ENCODE measurements around the gene ARL6IP1. TPM values are rescaled to one million over a fixed set of nuclear protein-coding genes. Genes with fewer than 3 reads are reported as not detected.

The ARL6IP1 gene
- total RNA-seq, 4 donors from 2014 or later = 178 to 278 (median 227) TPM

Other genes starting within 250 kb of the ARL6IP1 start
- 100 to 1,000 TPM in 1 of 4 donors, 10 to 100 TPM in 3; 63.2 to 108 (median 77.4) TPM for gene NOMO2, start 239.5 kb downstream of the ARL6IP1 start, total RNA-seq
- 1,000 to 10,000 TPM; 1,414 to 3,144 (median 2,267) TPM for gene RPS15A, start 11.2 kb downstream of the ARL6IP1 start, total RNA-seq
- 100 to 1,000 TPM; 106 to 156 (median 125) TPM for gene SMG1, start 124.9 kb upstream of the ARL6IP1 start, total RNA-seq
- under 1 TPM in 3 of 4 donors, not detected in 1; 0.11 to 0.94 (median 0.50) TPM for gene TMC7, start 182.4 kb upstream of the ARL6IP1 start, total RNA-seq